Epithelial cell of esophagus (primary cell): ENCODE data around the gene DUSP2.

Experiments
- DNase-seq: peaks from one replicate; pipeline ENCODE4 v3.0.0; 2010; ENCODE audit warnings: low read depth
- H3K4me3 ChIP-seq: 2 replicates; pipeline ENCODE4 v1.5.1; 2011; ENCODE audit warnings: mild to moderate bottlenecking, low read length, control low read depth
- TF ChIP-seq, protein P1 (sequence below): IDR thresholded peaks from 2 replicates; pipeline ENCODE4 v1.5.1; 2011; ENCODE audit warnings: low read depth, mild to moderate bottlenecking, low read length, control low read depth, inconsistent platforms; ENCODE audit not compliant: insufficient read depth; ENCODE audit errors: missing control alignments

DUSP2 gene

DNA sequence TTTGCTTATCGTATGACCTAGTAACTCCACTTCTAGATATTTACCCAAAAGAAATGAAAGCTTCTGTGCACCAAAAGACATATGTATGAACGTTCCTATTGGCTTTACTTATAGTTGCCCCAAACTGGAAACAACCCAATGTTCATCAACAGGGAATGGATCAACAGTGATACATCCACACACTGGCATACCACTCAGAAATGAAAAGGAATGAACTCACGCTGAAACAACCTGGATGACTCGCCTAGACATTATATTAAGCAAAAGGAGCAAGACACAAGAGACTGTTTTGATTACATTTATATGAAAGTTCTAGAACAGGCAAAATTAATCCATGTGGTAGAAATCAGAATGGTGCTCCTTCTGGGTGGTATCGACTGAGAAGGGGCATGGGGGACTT is 47.8 kb downstream of the DUSP2 start:
- peak; percentile 67 for DNase-seq
- H3K4me3 ChIP-seq, result no peak overlapping the region
- TF ChIP-seq, protein P1, sequence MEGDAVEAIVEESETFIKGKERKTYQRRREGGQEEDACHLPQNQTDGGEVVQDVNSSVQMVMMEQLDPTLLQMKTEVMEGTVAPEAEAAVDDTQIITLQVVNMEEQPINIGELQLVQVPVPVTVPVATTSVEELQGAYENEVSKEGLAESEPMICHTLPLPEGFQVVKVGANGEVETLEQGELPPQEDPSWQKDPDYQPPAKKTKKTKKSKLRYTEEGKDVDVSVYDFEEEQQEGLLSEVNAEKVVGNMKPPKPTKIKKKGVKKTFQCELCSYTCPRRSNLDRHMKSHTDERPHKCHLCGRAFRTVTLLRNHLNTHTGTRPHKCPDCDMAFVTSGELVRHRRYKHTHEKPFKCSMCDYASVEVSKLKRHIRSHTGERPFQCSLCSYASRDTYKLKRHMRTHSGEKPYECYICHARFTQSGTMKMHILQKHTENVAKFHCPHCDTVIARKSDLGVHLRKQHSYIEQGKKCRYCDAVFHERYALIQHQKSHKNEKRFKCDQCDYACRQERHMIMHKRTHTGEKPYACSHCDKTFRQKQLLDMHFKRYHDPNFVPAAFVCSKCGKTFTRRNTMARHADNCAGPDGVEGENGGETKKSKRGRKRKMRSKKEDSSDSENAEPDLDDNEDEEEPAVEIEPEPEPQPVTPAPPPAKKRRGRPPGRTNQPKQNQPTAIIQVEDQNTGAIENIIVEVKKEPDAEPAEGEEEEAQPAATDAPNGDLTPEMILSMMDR, result no peak

DNA sequence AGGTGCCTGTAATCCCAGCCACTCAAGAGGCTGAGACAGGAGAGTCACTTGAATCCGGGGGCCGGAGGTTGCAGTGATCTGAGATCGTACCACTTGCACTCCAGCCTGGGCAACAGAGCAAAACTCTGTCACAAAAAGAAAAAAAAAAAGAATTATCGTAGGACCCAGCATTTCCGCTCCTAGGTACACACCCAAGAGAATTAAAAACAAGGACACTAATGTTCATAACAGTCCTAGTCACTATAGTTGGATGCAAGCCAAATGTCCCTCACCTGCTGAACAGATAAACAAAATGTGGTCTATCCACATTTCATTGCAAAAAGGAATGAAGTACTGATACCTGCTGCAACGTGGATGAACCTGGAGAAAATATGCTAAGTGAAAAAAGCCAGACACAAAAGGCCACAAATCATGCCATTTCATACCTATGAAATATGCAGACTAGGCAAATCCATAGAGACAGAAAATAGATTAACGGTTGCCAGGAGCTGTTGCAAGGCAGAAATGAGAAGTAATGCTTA is 50.1 kb downstream of the DUSP2 start:
- TF ChIP-seq, protein P1, result no peak
- no peak for DNase-seq
- no peak overlapping the region for H3K4me3 ChIP-seq

DNA sequence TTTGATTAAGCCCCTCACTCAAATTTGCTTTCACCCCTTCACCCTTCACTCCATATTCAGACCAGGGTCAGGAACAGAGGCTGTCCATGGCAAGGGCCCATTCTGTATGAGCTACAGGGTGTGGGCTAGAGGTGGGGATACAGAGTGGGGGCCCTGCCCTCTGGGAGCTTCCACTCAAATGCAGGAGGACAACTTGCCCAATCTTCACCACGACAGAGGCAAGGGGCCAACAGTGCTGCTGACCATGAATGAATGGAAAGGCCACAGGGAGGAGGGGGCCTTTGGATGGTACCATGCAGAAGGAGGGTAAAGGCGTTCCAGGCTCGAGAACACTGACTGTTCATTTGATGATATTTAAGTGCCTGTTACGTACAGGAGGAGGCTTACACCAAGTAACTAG is 51.7 kb downstream of the DUSP2 start:
- TF ChIP-seq, protein P1, result no peak
- no peak overlapping the region for H3K4me3 ChIP-seq
- no peak for DNase-seq
